ENCODE measurements around the gene ACACA. TPM values are rescaled to one million over a fixed set of nuclear protein-coding genes. Genes with fewer than 3 reads are reported as not detected.

Gene ACACA
- polyA plus RNA-seq, 1 experiment = 26.9 TPM

GRCh38 chr17:37373530-37374159, 33.0 kb downstream of the ACACA start:
- ChIA-PET CTCF (interaction anchor here (0.6 to 2.8 kb wide), 49 partner anchors 9 to 771 kb away, joined by 3 to 28 read pairs (median 4); partner anchors contain the start of genes DUSP14 and SYNRG), POLR2A (interaction anchor here (0.5 to 0.6 kb wide), 2 partner anchors 9 to 32 kb away, joined by 3 to 9 read pairs; no protein-coding TSS in a partner anchor)
- no peaks in the 10 kb centered on the region for H3K27me3 ChIP-seq (ENCODE audit: control insufficient read depth, insufficient read depth, low read length)
- DNase-seq (ENCODE audit: low read depth) = no peak
- H3K36me3 ChIP-seq (ENCODE audit: control insufficient read depth, insufficient read depth, low read length) = no peaks in the 10 kb centered on the region
- H3K4me3 ChIP-seq (ENCODE audit: low read depth, low read length) = no peak overlapping the region
- TF ChIP-seq CTCF (IDR thresholded peaks at IDR 0.05; ENCODE audit: insufficient read depth, low read depth, low read length) = peak; percentile 99

GRCh38 chr17:37368577-37368976, 38.1 kb downstream of the ACACA start:
- POLR2A ChIA-PET = no interaction called here
- Histone ChIP-seq H3K27me3 (ENCODE audit: control insufficient read depth, insufficient read depth, low read length) (no peaks in the 10 kb centered on the region), H3K36me3 (ENCODE audit: control insufficient read depth, insufficient read depth, low read length) (no peaks in the 10 kb centered on the region), H3K4me3 (ENCODE audit: low read depth, low read length) (no peak overlapping the region)
- DNase-seq (ENCODE audit: low read depth) = no peak
- CTCF ChIA-PET = no interaction called here
- no peak for TF ChIP-seq CTCF (IDR thresholded peaks at IDR 0.05; ENCODE audit: insufficient read depth, low read depth, low read length)

- Histone ChIP-seq H3K36me3 (ENCODE audit: control insufficient read depth, insufficient read depth, low read length) (no peaks in the 10 kb centered on the region), H3K4me3 (ENCODE audit: low read depth, low read length) (no peak overlapping the region), H3K27me3 (ENCODE audit: control insufficient read depth, insufficient read depth, low read length) (no peaks in the 10 kb centered on the region)
- DNase-seq (ENCODE audit: low read depth) = no peak
- POLR2A ChIA-PET = interaction anchor here (0.6 kb wide), 1 partner anchor 8 kb away, joined by 3 read pairs; no protein-coding TSS in a partner anchor
- CTCF ChIA-PET = no interaction called here
- TF ChIP-seq CTCF (IDR thresholded peaks at IDR 0.05; ENCODE audit: insufficient read depth, low read depth, low read length) = no peak
Observed at GRCh38 chr17:37365589-37365988, 41.0 kb downstream of the ACACA start.

GRCh38 chr17:37361543-37361942, 45.1 kb downstream of the ACACA start:
- no peaks in the 10 kb centered on the region for H3K36me3 ChIP-seq (ENCODE audit: control insufficient read depth, insufficient read depth, low read length)
- CTCF ChIA-PET = interaction anchor here (0.9 to 2.2 kb wide), 3 partner anchors 9 to 15 kb away, joined by 3 to 11 read pairs (median 5); partner anchors contain the start of gene C17orf78
- POLR2A ChIA-PET = no interaction called here
- H3K4me3 ChIP-seq (ENCODE audit: low read depth, low read length) = no peak overlapping the region
- no peak for TF ChIP-seq CTCF (IDR thresholded peaks at IDR 0.05; ENCODE audit: insufficient read depth, low read depth, low read length)
- no peak for DNase-seq (ENCODE audit: low read depth)
- no peaks in the 10 kb centered on the region for H3K27me3 ChIP-seq (ENCODE audit: control insufficient read depth, insufficient read depth, low read length)

GRCh38 chr17:37360632-37361031, 46.0 kb downstream of the ACACA start:
- H3K36me3 ChIP-seq (ENCODE audit: control insufficient read depth, insufficient read depth, low read length) = no peaks in the 10 kb centered on the region
- H3K4me3 ChIP-seq (ENCODE audit: low read depth, low read length) = no peak overlapping the region
- POLR2A ChIA-PET = no interaction called here
- no peak for TF ChIP-seq CTCF (IDR thresholded peaks at IDR 0.05; ENCODE audit: insufficient read depth, low read depth, low read length)
- DNase-seq (ENCODE audit: low read depth) = no peak
- CTCF ChIA-PET = interaction anchor here (1.4 to 2.2 kb wide), 2 partner anchors 10 to 13 kb away, joined by 5 to 11 read pairs; no protein-coding TSS in a partner anchor
- H3K27me3 ChIP-seq (ENCODE audit: control insufficient read depth, insufficient read depth, low read length) = no peaks in the 10 kb centered on the region

Measured in BJ (cell line).